T-helper 2 cell treated with Interferon-gamma antibody and Interleukin-4, amounts not matched to agents 5 μg/mL and 100 μg/mL, for 36 hours (primary cell): ENCODE measurements around the gene FAM222B.
A peak's percentile ranks its signal among the peaks of the same experiment; 100 is the strongest.

Experiments
- DNase-seq: peaks from one replicate; pipeline ENCODE4 v3.0.0; 2021; ENCODE audit warnings: low spot score
- H3K27ac Mint-ChIP-seq: one replicate; pipeline ENCODE4 v1.8.0; 2021; ENCODE audit warnings: mild to moderate bottlenecking, mixed read lengths
- H3K27me3 Mint-ChIP-seq: one replicate; pipeline ENCODE4 v1.8.0; 2021; ENCODE audit warnings: low read depth, mixed read lengths
- H3K36me3 Mint-ChIP-seq: one replicate; pipeline ENCODE4 v1.8.0; 2021; ENCODE audit warnings: low read depth, mixed read lengths
- H3K4me1 Mint-ChIP-seq: one replicate; pipeline ENCODE4 v1.8.0; 2021; ENCODE audit warnings: low read depth, mixed read lengths
- H3K4me3 Mint-ChIP-seq: one replicate; pipeline ENCODE4 v1.8.0; 2022; ENCODE audit warnings: mild to moderate bottlenecking, moderate library complexity, mixed read lengths
- H3K9me3 Mint-ChIP-seq: one replicate; pipeline ENCODE4 v1.8.0; 2021; ENCODE audit warnings: mixed read lengths

Gene FAM222B

DNA sequence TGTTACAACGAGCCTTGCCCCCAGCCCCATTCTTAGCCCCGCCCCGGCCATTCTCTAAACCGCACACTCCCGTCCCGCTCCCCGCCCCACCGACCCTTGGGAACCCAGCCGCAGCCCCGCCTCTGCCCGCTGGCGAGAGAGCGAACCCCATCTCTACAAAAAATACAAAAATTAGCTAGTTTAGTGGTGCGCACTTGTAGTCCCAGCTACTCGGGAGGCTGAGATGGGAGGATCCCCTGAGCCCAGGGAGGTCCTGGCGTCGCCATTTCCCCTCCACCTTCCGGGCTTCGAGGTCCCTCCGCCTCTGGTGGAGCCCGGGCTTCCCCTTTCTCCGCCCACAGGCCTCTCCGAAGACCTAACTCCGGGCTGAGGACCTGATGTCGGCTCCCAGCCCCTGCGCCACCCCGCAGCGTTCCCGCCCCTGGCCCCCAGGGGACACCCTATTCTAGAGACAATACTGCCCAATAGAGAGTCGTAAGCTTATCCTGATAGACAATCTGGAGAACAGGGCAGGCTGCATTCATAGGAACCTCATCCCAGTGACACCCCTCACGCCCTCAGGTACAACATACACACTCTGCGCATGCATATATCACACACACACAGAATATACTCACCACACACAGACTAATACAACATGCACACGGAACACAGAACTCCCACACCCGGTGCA lies 130.4 kb downstream of the FAM222B start:
- Mint-ChIP-seq H3K9me3 (no peaks in the 10 kb centered on the region), H3K4me1 (peaks cover 14% of the 10 kb centered on the region), H3K27me3 (peaks cover 18% of the 10 kb centered on the region), H3K4me3 (peak overlapping the region; percentile 82), H3K36me3 (peaks cover 5% of the 10 kb centered on the region), H3K27ac (peak overlapping the region; percentile 93)
- DNase-seq: peak; percentile 73

DNA sequence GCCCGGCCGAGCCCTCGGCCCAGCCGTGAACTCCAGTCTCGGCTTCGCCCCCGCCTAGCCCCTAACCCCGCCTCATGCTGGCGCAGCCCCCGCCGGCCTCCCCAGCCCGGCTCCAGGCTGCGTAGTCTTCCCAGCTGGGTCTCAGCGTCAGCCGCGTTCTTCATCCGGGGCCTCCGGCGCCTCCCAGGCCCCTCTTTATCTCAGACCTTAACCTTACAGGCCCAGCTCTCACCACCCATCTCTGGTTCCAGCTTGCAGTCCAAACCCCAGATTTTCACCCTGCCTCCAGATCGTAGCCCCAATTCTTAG lies 130.9 kb downstream of the FAM222B start, which contains the start of gene PROCA1:
PROCA1 (minus strand) TSS at position 166 of the 309 bp plus-strand sequence. CDS start 228 bp downstream, outside the sequence.
- Mint-ChIP-seq H3K27ac (peak within 1 kb of the TSS; percentile 93), H3K27me3 (peaks cover 18% of the 10 kb centered on the region), H3K4me1 (peaks cover 14% of the 10 kb centered on the region), H3K9me3 (no peaks in the 10 kb centered on the region), H3K4me3 (peak within 1 kb of the TSS; percentile 82), H3K36me3 (peaks cover 6% of the 10 kb centered on the region)
- no peak for DNase-seq

DNA sequence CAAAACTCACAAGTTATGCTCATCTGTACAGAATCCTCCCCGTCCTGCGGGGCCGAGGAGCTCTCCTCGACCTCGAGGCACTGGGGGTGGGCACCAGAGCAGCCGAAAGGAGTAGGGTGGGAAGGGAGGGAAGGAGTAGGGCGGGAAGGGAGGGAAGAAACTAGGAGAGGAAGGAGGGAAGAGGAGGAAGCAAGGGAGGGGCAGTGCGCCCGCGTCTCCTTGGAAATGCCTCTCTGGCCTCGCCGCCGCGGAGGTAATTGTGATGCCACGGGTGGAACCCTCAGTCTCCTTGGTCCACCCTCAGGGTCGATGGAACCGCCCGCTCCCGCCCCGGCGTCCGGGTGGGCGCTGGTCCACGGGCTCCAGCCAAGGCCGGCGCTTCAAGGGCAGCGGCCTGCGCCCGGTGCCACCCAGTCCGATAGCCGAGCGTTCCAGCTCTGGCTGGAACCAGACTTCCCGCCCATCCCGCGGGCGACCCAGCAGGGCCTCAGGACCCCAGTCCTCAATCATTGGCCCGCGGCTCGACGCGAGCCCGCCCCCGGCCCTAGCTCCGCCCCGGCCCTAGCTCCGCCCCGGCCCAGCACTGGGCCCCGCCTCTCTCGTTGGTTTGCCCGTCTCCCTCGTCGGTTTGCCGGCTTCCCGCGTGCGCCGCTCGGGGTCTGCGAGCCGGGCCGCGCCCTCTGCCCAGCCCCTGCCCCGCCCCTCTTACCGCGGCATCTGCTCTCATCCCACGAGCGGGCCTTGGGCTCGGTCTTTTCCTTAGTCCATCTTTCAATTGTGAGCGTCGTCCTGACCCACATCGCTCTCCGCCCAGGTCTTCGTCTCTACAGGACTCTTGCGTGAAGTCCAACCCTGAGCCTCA lies 131.5 kb downstream of the FAM222B start:
- no peaks in the 10 kb centered on the region for H3K9me3 Mint-ChIP-seq
- H3K27me3 Mint-ChIP-seq: peaks cover 14% of the 10 kb centered on the region
- H3K4me3 Mint-ChIP-seq: peak overlapping the region; percentile 82
- H3K36me3 Mint-ChIP-seq: peaks cover 6% of the 10 kb centered on the region
- DNase-seq: peak; percentile 93
- peak overlapping the region; percentile 93 for H3K27ac Mint-ChIP-seq
- peaks cover 14% of the 10 kb centered on the region for H3K4me1 Mint-ChIP-seq

DNA sequence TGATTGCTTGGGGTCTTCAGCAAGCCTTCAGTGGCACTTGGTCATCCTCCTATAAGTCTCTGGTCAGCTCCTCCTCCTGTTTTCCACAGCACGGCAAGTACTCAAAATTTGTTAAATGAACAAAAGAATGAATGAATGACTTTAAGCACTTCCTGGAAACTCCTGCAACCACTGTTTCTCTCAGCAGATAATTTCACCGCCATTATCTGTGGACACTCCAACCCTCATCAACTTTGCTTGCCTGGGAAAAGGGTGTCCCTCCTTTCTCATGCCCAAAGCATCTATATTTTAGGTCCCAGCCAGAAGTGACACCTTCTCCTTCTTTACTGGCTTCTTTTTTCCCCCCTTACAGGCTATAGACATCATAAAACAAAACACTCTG lies 135.3 kb downstream of the FAM222B start:
- Mint-ChIP-seq H3K36me3 (peaks cover 22% of the 10 kb centered on the region), H3K4me3 (no peak overlapping the region), H3K9me3 (no peaks in the 10 kb centered on the region), H3K27ac (peak overlapping the region; percentile 2), H3K4me1 (peaks cover 11% of the 10 kb centered on the region), H3K27me3 (no peaks in the 10 kb centered on the region)
- no peak for DNase-seq

DNA sequence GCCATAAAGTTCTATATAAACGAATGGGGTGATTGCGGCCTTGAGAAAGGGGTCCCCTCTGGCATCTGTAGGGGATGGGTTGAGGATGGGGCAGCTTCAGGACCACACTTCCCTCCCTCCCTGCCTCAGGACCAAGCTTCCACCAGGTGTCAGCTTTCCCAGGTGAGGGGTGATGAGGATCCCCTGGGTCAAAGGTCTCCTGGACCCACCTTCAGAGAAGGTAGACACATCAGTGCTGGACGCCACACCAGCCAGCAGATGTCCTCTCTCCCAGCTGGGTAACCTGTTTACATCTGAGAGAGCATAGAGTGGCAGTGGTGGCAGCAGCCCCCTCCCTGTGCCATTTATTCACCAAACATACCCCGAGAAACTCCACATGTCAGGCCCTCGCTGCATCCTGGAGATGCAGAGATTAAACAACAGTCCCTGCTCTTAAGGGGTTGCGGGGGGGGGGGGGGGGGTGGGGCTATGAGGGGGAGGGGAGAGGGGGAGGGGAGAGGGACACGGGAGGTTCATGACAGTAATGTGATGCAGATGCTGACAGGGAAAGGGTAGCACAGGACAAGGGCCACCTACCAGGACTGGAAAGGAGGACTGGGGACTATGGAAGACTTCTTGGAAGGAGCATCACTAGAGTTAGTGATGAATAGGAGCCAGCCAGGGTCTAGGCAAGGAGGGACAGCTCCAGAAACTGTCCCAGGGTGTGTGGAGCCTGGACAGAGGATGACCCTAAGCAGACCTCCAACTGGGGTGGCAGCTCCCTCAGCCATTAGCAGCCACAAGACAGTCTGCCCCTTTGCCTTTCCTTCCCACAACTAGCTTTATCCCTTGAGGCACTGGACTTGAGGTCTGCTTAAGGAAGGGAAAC lies 135.9 kb downstream of the FAM222B start:
- Mint-ChIP-seq H3K36me3 (peaks cover 26% of the 10 kb centered on the region), H3K4me3 (no peak overlapping the region), H3K4me1 (peaks cover 6% of the 10 kb centered on the region), H3K27me3 (no peaks in the 10 kb centered on the region), H3K27ac (peak overlapping the region; percentile 2), H3K9me3 (no peaks in the 10 kb centered on the region)
- DNase-seq: no peak
